Measurements from ENCODE around the gene CPA5. TPM values are rescaled to one million over a fixed set of nuclear protein-coding genes. Genes with fewer than 3 reads are reported as not detected.

CPA5 gene
- total RNA-seq, 1 experiment from 2014 or later = not detected

GRCh38 chr7:130322615-130323014 is 22.0 kb upstream of the CPA5 start:
- Histone ChIP-seq H3K27ac (ENCODE audit: low read length) (no peak overlapping the region), H3K9me2 (replicated peaks; ENCODE audit: low read length) (no peaks in the 10 kb centered on the region), H3K9me3 (ENCODE audit: low read length) (no peaks in the 10 kb centered on the region), H3K4me2 (ENCODE audit: low read length) (no peak overlapping the region), H3K4me1 (ENCODE audit: insufficient read depth, low read length) (peaks cover 6% of the 10 kb centered on the region; the same call in 1 of the 2 replicates), H3K4me3 (ENCODE audit: low read length) (no peak overlapping the region), H3K79me2 (ENCODE audit: low read length) (no peaks in the 10 kb centered on the region), H3F3A (ENCODE audit: low read length, unreplicated experiment) (no peaks in the 10 kb centered on the region), H3K36me3 (ENCODE audit: low read depth, low read length) (no peaks in the 10 kb centered on the region), H3K27me3 (ENCODE audit: low read length) (no peaks in the 10 kb centered on the region), H4K20me1 (ENCODE audit: low read length) (no peaks in the 10 kb centered on the region), H3K9ac (ENCODE audit: low read length) (no peak overlapping the region), H2AFZ (ENCODE audit: low read length) (no peak overlapping the region)
- ChIA-PET CTCF (no interaction called here), POLR2A (ENCODE audit: unreplicated experiment) (no interaction called here)
- intact Hi-C loops (cut with micrococcal nuclease) = no loop called here
- BruUV-seq (replicated peaks) = no TSS peak
- DNase-seq (peak; percentile 67), ATAC-seq (peak; percentile 70)
- no peak for TF ChIP-seq CTCF (conservative IDR thresholded peaks at IDR 0.05; ENCODE audit: low read depth, low read length)

DNA sequence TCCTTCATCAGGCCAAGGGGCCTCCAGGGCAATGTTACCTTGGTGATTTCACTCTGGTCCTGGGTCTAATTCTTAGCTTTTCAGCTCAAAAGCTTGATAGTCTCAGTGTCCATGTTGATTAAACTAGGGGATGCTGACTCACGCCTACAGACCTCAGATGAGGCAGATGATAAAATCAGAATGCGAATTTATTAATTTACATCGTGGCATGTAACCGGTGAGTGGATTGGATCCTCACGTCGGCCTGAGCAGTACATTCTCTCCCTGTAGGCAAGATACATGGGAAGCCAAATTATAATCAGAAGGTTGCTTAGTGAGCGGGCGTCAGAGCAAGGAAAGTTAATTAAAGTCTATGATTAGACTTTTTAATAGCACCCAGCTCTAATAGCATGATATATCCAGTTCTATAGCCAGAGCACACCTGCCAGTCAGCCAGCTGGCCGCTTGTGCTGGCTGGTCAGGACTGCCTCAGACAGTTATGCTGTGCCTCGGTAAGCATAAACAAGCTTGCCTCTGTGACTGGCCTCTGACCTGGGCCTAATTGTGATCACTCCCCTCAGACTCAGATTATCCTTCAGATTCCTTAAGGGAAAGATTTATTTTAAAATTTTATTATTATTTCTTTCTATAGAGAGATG is 20.2 kb upstream of the CPA5 start:
- no peaks in the 10 kb centered on the region for H3K9me2 ChIP-seq (replicated peaks; ENCODE audit: low read length)
- ChIA-PET CTCF (no interaction called here), POLR2A (ENCODE audit: unreplicated experiment) (no interaction called here)
- ATAC-seq (no peak), DNase-seq (no peak)
- no peaks in the 10 kb centered on the region for H4K20me1 ChIP-seq (ENCODE audit: low read length)
- H3K9ac ChIP-seq (ENCODE audit: low read length) = no peak overlapping the region
- H3K27ac ChIP-seq (ENCODE audit: low read length) = no peak overlapping the region
- H2AFZ ChIP-seq (ENCODE audit: low read length) = no peak overlapping the region
- H3K9me3 ChIP-seq (ENCODE audit: low read length) = no peaks in the 10 kb centered on the region
- H3K4me3 ChIP-seq (ENCODE audit: low read length) = no peak overlapping the region
- no peaks in the 10 kb centered on the region for H3K27me3 ChIP-seq (ENCODE audit: low read length)
- no peak overlapping the region for H3K4me2 ChIP-seq (ENCODE audit: low read length)
- no TSS peak for BruUV-seq (replicated peaks)
- no peaks in the 10 kb centered on the region for H3F3A ChIP-seq (ENCODE audit: low read length, unreplicated experiment)
- peaks cover 6% of the 10 kb centered on the region; the same call in 1 of the 2 replicates for H3K4me1 ChIP-seq (ENCODE audit: insufficient read depth, low read length)
- intact Hi-C loops (cut with micrococcal nuclease) = no loop called here
- TF ChIP-seq CTCF (conservative IDR thresholded peaks at IDR 0.05; ENCODE audit: low read depth, low read length) = no peak
- no peak for TF ChIP-seq EZH2 (IDR thresholded peaks at IDR 0.05; ENCODE audit: low read length, unreplicated experiment)
- TF ChIP-seq EZH2phosphoT487 (IDR thresholded peaks at IDR 0.05; ENCODE audit: borderline replicate concordance, low read length) = no peak
- no peaks in the 10 kb centered on the region for H3K79me2 ChIP-seq (ENCODE audit: low read length)
- H3K36me3 ChIP-seq (ENCODE audit: low read depth, low read length) = no peaks in the 10 kb centered on the region

DNA sequence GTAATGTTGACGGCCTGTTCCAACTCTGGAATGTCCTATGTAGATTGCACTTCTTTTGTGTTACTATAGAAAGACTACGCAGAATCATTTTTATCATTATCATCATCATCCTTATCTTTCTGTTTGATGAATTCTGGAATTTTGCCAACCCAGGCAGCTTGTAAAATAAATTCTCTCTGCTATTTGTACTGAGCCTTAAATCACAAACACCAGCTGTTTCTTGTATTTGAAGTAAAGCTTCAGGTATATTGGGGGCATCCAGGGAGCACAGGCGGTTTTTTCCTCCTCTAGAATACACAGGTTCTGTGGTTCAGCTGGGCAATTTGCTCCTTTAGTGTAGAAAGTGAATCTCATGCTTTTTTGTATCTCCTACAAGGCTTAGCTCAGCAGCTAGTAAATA is 14.9 kb upstream of the CPA5 start:
- ChIA-PET CTCF (no interaction called here), POLR2A (ENCODE audit: unreplicated experiment) (no interaction called here)
- Histone ChIP-seq H3K9me2 (replicated peaks; ENCODE audit: low read length) (no peaks in the 10 kb centered on the region), H3F3A (ENCODE audit: low read length, unreplicated experiment) (no peaks in the 10 kb centered on the region), H3K27me3 (ENCODE audit: low read length) (no peaks in the 10 kb centered on the region), H3K9ac (ENCODE audit: low read length) (no peak overlapping the region), H3K4me3 (ENCODE audit: low read length) (no peak overlapping the region), H3K9me3 (ENCODE audit: low read length) (no peaks in the 10 kb centered on the region), H3K36me3 (ENCODE audit: low read depth, low read length) (no peaks in the 10 kb centered on the region), H3K79me2 (ENCODE audit: low read length) (no peaks in the 10 kb centered on the region), H2AFZ (ENCODE audit: low read length) (no peak overlapping the region), H4K20me1 (ENCODE audit: low read length) (no peaks in the 10 kb centered on the region), H3K4me1 (ENCODE audit: insufficient read depth, low read length) (no peaks in the 10 kb centered on the region), H3K4me2 (ENCODE audit: low read length) (no peak overlapping the region), H3K27ac (ENCODE audit: low read length) (no peak overlapping the region)
- no TSS peak for BruUV-seq (replicated peaks)
- ATAC-seq (no peak), DNase-seq (no peak)
- TF ChIP-seq EZH2phosphoT487 (IDR thresholded peaks at IDR 0.05; ENCODE audit: borderline replicate concordance, low read length) = no peak
- TF ChIP-seq CTCF (conservative IDR thresholded peaks at IDR 0.05; ENCODE audit: low read depth, low read length) = no peak
- no peak for TF ChIP-seq EZH2 (IDR thresholded peaks at IDR 0.05; ENCODE audit: low read length, unreplicated experiment)
- intact Hi-C loops (cut with micrococcal nuclease) = no loop called here
